Nephron (organoid): ENCODE results near the gene RAB17.
"Not testable (repeated sequence)": the region's sequence is repeated elsewhere in the genome, so short reads cannot be mapped to it uniquely, and the experiment has no call there.

Experiments
- H3K27ac Mint-ChIP-seq, 3 experiments: 2 replicates each; pipeline ENCODE4 v1.8.0; 2020; ENCODE audit warnings: mixed read lengths in 3 of 3, mild to moderate bottlenecking in 2 of 3, moderate library complexity in 1 of 3
- H3K27me3 Mint-ChIP-seq: 2 replicates; pipeline ENCODE4 v1.8.0; 2021; ENCODE audit warnings: low read depth, mild to moderate bottlenecking, moderate library complexity, mixed read lengths
- H3K36me3 Mint-ChIP-seq: 2 replicates; pipeline ENCODE4 v1.8.0; 2020; ENCODE audit warnings: low read depth, mixed read lengths
- H3K4me1 Mint-ChIP-seq: 2 replicates; pipeline ENCODE4 v1.8.0; 2020; ENCODE audit warnings: mixed read lengths
- H3K4me3 Mint-ChIP-seq, 3 experiments: 2 replicates each; pipeline ENCODE4 v1.8.0; 2020; ENCODE audit warnings: mild to moderate bottlenecking in 3 of 3, mixed read lengths in 3 of 3, moderate library complexity in 2 of 3
- H3K9me3 Mint-ChIP-seq: 2 replicates; pipeline ENCODE4 v1.8.0; 2020; ENCODE audit warnings: mixed read lengths
- CTCF ChIP-seq, 3 experiments: fragments of 200-600 bp; sonication (generic); IDR thresholded peaks; one replicate each; pipeline ENCODE4 v1.5.0; 2021; ENCODE audit warnings: antibody characterized with exemption in 3 of 3; ENCODE audit not compliant: unreplicated experiment in 3 of 3

Gene RAB17

GRCh38 chr2:237614151-237614720 lies 23.7 kb upstream of the RAB17 start:
- peaks cover 54% of the 10 kb centered on the region for H3K4me1 Mint-ChIP-seq
- no peaks in the 10 kb centered on the region for H3K36me3 Mint-ChIP-seq
- no peaks in the 10 kb centered on the region for H3K9me3 Mint-ChIP-seq
- TF ChIP-seq CTCF (IDR thresholded peaks at IDR 0.05; ENCODE audit: unreplicated experiment in 3 of 3) = no peak
- H3K27ac Mint-ChIP-seq = peak overlapping the region in 1 of 3 experiments; percentile 94
- H3K27me3 Mint-ChIP-seq = no peaks in the 10 kb centered on the region
- H3K4me3 Mint-ChIP-seq = no peak overlapping the region

- TF ChIP-seq CTCF (IDR thresholded peaks at IDR 0.05; ENCODE audit: unreplicated experiment in 3 of 3) = no peak
- Mint-ChIP-seq H3K4me1 (peaks cover 51% of the 10 kb centered on the region), H3K27me3 (no peaks in the 10 kb centered on the region), H3K9me3 (no peaks in the 10 kb centered on the region), H3K4me3 (no peak overlapping the region), H3K36me3 (no peaks in the 10 kb centered on the region), H3K27ac (no peak overlapping the region)
Measured at GRCh38 chr2:237613679-237614078, 23.1 kb upstream of the RAB17 start.

- Mint-ChIP-seq H3K36me3 (no peaks in the 10 kb centered on the region), H3K27me3 (peaks cover 5% of the 10 kb centered on the region), H3K27ac (no peak overlapping the region), H3K4me1 (peaks cover 42% of the 10 kb centered on the region), H3K9me3 (no peaks in the 10 kb centered on the region), H3K4me3 (no peak overlapping the region)
- TF ChIP-seq CTCF (IDR thresholded peaks at IDR 0.05; ENCODE audit: unreplicated experiment in 3 of 3) = no peak
Measured at GRCh38 chr2:237612527-237613357, 22.2 kb upstream of the RAB17 start.

- H3K27ac Mint-ChIP-seq, H3K9me3 Mint-ChIP-seq, H3K4me3 Mint-ChIP-seq, H3K36me3 Mint-ChIP-seq: not testable (repeated sequence)
- Mint-ChIP-seq H3K27me3 (peaks cover 13% of the 10 kb centered on the region), H3K4me1 (peaks cover 21% of the 10 kb centered on the region)
Measured at GRCh38 chr2:237606522-237606921, 16.0 kb upstream of the RAB17 start.

GRCh38 chr2:237604960-237605359 lies 14.4 kb upstream of the RAB17 start:
- TF ChIP-seq CTCF (IDR thresholded peaks at IDR 0.05; ENCODE audit: unreplicated experiment in 3 of 3) = no peak
- Mint-ChIP-seq H3K36me3 (no peaks in the 10 kb centered on the region), H3K4me1 (peaks cover 27% of the 10 kb centered on the region), H3K27me3 (peaks cover 20% of the 10 kb centered on the region), H3K9me3 (no peaks in the 10 kb centered on the region), H3K4me3 (no peak overlapping the region), H3K27ac (no peak overlapping the region)

- no peaks in the 10 kb centered on the region for H3K9me3 Mint-ChIP-seq
- H3K4me3 Mint-ChIP-seq = no peak overlapping the region
- no peaks in the 10 kb centered on the region for H3K36me3 Mint-ChIP-seq
- H3K27me3 Mint-ChIP-seq = peaks cover 20% of the 10 kb centered on the region
- TF ChIP-seq CTCF (IDR thresholded peaks at IDR 0.05; ENCODE audit: unreplicated experiment in 3 of 3) = no peak
- H3K4me1 Mint-ChIP-seq = peaks cover 31% of the 10 kb centered on the region
- H3K27ac Mint-ChIP-seq = no peak overlapping the region
Measured at GRCh38 chr2:237604391-237604790, 13.9 kb upstream of the RAB17 start.
